ENCODE data around the gene NTSR1.

DNA sequence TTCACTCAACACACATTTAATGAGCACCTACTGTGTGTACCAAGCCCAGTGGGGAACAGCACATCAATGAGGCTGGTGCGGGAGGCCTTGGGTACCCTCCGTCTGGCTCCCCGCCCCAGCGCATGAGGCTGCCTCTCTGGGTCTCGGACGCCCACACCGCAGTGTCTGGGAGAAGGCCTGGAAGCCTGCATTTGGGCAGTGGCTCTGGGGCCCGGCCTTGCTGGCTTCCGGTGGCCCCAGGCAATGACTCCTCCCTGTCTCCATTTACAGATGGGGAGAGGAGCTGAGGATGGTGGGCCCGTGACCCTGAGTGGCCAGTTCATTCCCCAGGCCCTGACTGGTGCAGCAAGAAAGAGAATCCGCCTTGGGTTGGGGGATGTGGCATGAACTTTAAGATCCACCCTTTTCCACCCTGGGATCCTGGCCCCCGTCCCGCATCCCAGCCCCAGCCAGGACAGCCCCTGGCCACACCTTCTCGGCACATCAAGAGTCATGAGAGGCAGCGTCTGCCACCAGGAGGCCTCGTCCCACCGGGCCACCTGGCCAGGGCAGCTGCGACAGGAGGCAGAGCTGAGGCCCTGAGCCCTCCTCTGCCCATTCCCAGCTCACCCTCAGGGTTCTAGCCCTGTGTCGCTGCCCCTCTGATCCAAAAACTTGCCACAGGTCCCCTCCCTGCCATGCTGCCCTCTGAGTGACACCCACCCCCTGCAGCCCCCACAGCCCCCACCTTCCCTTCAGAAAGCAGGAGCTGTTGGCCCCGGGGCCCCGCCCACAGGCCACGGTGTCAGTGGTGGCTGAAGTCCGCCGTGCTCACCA lies 70.2 kb downstream of the NTSR1 start:
- TF ChIP-seq, protein P1, sequence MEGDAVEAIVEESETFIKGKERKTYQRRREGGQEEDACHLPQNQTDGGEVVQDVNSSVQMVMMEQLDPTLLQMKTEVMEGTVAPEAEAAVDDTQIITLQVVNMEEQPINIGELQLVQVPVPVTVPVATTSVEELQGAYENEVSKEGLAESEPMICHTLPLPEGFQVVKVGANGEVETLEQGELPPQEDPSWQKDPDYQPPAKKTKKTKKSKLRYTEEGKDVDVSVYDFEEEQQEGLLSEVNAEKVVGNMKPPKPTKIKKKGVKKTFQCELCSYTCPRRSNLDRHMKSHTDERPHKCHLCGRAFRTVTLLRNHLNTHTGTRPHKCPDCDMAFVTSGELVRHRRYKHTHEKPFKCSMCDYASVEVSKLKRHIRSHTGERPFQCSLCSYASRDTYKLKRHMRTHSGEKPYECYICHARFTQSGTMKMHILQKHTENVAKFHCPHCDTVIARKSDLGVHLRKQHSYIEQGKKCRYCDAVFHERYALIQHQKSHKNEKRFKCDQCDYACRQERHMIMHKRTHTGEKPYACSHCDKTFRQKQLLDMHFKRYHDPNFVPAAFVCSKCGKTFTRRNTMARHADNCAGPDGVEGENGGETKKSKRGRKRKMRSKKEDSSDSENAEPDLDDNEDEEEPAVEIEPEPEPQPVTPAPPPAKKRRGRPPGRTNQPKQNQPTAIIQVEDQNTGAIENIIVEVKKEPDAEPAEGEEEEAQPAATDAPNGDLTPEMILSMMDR (IDR thresholded peaks at IDR 0.05), result no peak
- TF ChIP-seq POLR2A (IDR thresholded peaks at IDR 0.05), result no peak
- TF ChIP-seq EP300 (IDR thresholded peaks at IDR 0.05), result no peak

All from ovary (tissue), 3 donors.